ENCODE results near the gene IVD.

The IVD gene

GRCh38 chr15:40414816-40415215 is 9.2 kb downstream of the IVD start:
- Histone ChIP-seq H3K27me3 (ENCODE audit: control insufficient read depth in 2 of 2, insufficient read depth in 2 of 2, low read length in 2 of 2) (no peaks in the 10 kb centered on the region), H3K27ac (ENCODE audit: low read depth in 2 of 2, low read length in 2 of 2) (no peak overlapping the region), H3K4me1 (ENCODE audit: control insufficient read depth in 2 of 2, insufficient read depth in 2 of 2, low read length in 2 of 2) (peaks cover 2 to 3% of the 10 kb centered on the region in 2 donors), H3K4me3 (ENCODE audit: low read length in 2 of 2) (no peak overlapping the region), H3K9me3 (ENCODE audit: control insufficient read depth in 2 of 2, low read length in 2 of 2) (no peaks in the 10 kb centered on the region), H3K9ac (ENCODE audit: low read depth in 1 of 2, low read length in 2 of 2) (no peak overlapping the region), H3K36me3 (ENCODE audit: control insufficient read depth in 2 of 2, insufficient read depth in 2 of 2, low read length in 2 of 2) (peaks cover 37 to 62% of the 10 kb centered on the region in 2 donors)

GRCh38 chr15:40415226-40415625 is 9.6 kb downstream of the IVD start:
- no peak overlapping the region for H3K4me3 ChIP-seq (ENCODE audit: low read length in 2 of 2)
- H3K36me3 ChIP-seq (ENCODE audit: control insufficient read depth in 2 of 2, insufficient read depth in 2 of 2, low read length in 2 of 2), result peaks cover 36 to 59% of the 10 kb centered on the region in 2 donors
- H3K27ac ChIP-seq (ENCODE audit: low read depth in 2 of 2, low read length in 2 of 2), result no peak overlapping the region
- no peak overlapping the region for H3K9ac ChIP-seq (ENCODE audit: low read depth in 1 of 2, low read length in 2 of 2)
- H3K27me3 ChIP-seq (ENCODE audit: control insufficient read depth in 2 of 2, insufficient read depth in 2 of 2, low read length in 2 of 2), result no peaks in the 10 kb centered on the region
- H3K9me3 ChIP-seq (ENCODE audit: control insufficient read depth in 2 of 2, low read length in 2 of 2), result no peaks in the 10 kb centered on the region
- H3K4me1 ChIP-seq (ENCODE audit: control insufficient read depth in 2 of 2, insufficient read depth in 2 of 2, low read length in 2 of 2), result peaks cover 4 to 7% of the 10 kb centered on the region in 2 donors

GRCh38 chr15:40416056-40416455 is 10.5 kb downstream of the IVD start:
- Histone ChIP-seq H3K9me3 (ENCODE audit: control insufficient read depth in 2 of 2, low read length in 2 of 2) (no peaks in the 10 kb centered on the region), H3K36me3 (ENCODE audit: control insufficient read depth in 2 of 2, insufficient read depth in 2 of 2, low read length in 2 of 2) (peaks cover 28 to 50% of the 10 kb centered on the region in 2 donors), H3K4me1 (ENCODE audit: control insufficient read depth in 2 of 2, insufficient read depth in 2 of 2, low read length in 2 of 2) (peaks cover 6 to 15% of the 10 kb centered on the region in 2 donors), H3K9ac (ENCODE audit: low read depth in 1 of 2, low read length in 2 of 2) (no peak overlapping the region), H3K27ac (ENCODE audit: low read depth in 2 of 2, low read length in 2 of 2) (no peak overlapping the region), H3K27me3 (ENCODE audit: control insufficient read depth in 2 of 2, insufficient read depth in 2 of 2, low read length in 2 of 2) (no peaks in the 10 kb centered on the region), H3K4me3 (ENCODE audit: low read length in 2 of 2) (no peak overlapping the region)

GRCh38 chr15:40418126-40418525 is 12.5 kb downstream of the IVD start:
- Histone ChIP-seq H3K9me3 (ENCODE audit: control insufficient read depth in 2 of 2, low read length in 2 of 2) (no peaks in the 10 kb centered on the region), H3K4me1 (ENCODE audit: control insufficient read depth in 2 of 2, insufficient read depth in 2 of 2, low read length in 2 of 2) (peaks cover 13 to 21% of the 10 kb centered on the region in 2 donors), H3K36me3 (ENCODE audit: control insufficient read depth in 2 of 2, insufficient read depth in 2 of 2, low read length in 2 of 2) (peaks cover 19 to 33% of the 10 kb centered on the region in 2 donors), H3K9ac (ENCODE audit: low read depth in 1 of 2, low read length in 2 of 2) (no peak overlapping the region), H3K27me3 (ENCODE audit: control insufficient read depth in 2 of 2, insufficient read depth in 2 of 2, low read length in 2 of 2) (no peaks in the 10 kb centered on the region), H3K27ac (ENCODE audit: low read depth in 2 of 2, low read length in 2 of 2) (no peak overlapping the region), H3K4me3 (ENCODE audit: low read length in 2 of 2) (no peak overlapping the region)

GRCh38 chr15:40420071-40420713 is 14.6 kb downstream of the IVD start:
- Histone ChIP-seq H3K4me3 (ENCODE audit: low read length in 2 of 2) (no peak overlapping the region), H3K36me3 (ENCODE audit: control insufficient read depth in 2 of 2, insufficient read depth in 2 of 2, low read length in 2 of 2) (peaks cover 9 to 14% of the 10 kb centered on the region in 2 donors), H3K27me3 (ENCODE audit: control insufficient read depth in 2 of 2, insufficient read depth in 2 of 2, low read length in 2 of 2) (no peaks in the 10 kb centered on the region), H3K27ac (ENCODE audit: low read depth in 2 of 2, low read length in 2 of 2) (peak overlapping the region; percentile 68 to 71), H3K4me1 (ENCODE audit: control insufficient read depth in 2 of 2, insufficient read depth in 2 of 2, low read length in 2 of 2) (peaks cover 13 to 21% of the 10 kb centered on the region in 2 donors), H3K9me3 (ENCODE audit: control insufficient read depth in 2 of 2, low read length in 2 of 2) (no peaks in the 10 kb centered on the region), H3K9ac (ENCODE audit: low read depth in 1 of 2, low read length in 2 of 2) (peak overlapping the region in 1 of 2 donors; percentile 58)

GRCh38 chr15:40420793-40421192 is 15.2 kb downstream of the IVD start:
- no peaks in the 10 kb centered on the region for H3K9me3 ChIP-seq (ENCODE audit: control insufficient read depth in 2 of 2, low read length in 2 of 2)
- H3K36me3 ChIP-seq (ENCODE audit: control insufficient read depth in 2 of 2, insufficient read depth in 2 of 2, low read length in 2 of 2), result peaks cover 4 to 8% of the 10 kb centered on the region in 2 donors
- no peaks in the 10 kb centered on the region for H3K27me3 ChIP-seq (ENCODE audit: control insufficient read depth in 2 of 2, insufficient read depth in 2 of 2, low read length in 2 of 2)
- H3K27ac ChIP-seq (ENCODE audit: low read depth in 2 of 2, low read length in 2 of 2), result peak overlapping the region; percentile 68 to 71
- H3K4me1 ChIP-seq (ENCODE audit: control insufficient read depth in 2 of 2, insufficient read depth in 2 of 2, low read length in 2 of 2), result peaks cover 13 to 21% of the 10 kb centered on the region in 2 donors
- peak overlapping the region; percentile 14 to 58 for H3K9ac ChIP-seq (ENCODE audit: low read depth in 1 of 2, low read length in 2 of 2)
- H3K4me3 ChIP-seq (ENCODE audit: low read length in 2 of 2), result no peak overlapping the region

- Histone ChIP-seq H3K9me3 (ENCODE audit: control insufficient read depth in 2 of 2, low read length in 2 of 2) (no peaks in the 10 kb centered on the region), H3K4me3 (ENCODE audit: low read length in 2 of 2) (peak overlapping the region; percentile 44 to 50), H3K27me3 (ENCODE audit: control insufficient read depth in 2 of 2, insufficient read depth in 2 of 2, low read length in 2 of 2) (no peaks in the 10 kb centered on the region), H3K4me1 (ENCODE audit: control insufficient read depth in 2 of 2, insufficient read depth in 2 of 2, low read length in 2 of 2) (peaks cover 13 to 21% of the 10 kb centered on the region in 2 donors), H3K27ac (ENCODE audit: low read depth in 2 of 2, low read length in 2 of 2) (peak overlapping the region; percentile 68 to 71), H3K9ac (ENCODE audit: low read depth in 1 of 2, low read length in 2 of 2) (peak overlapping the region in 1 of 2 donors; percentile 58), H3K36me3 (ENCODE audit: control insufficient read depth in 2 of 2, insufficient read depth in 2 of 2, low read length in 2 of 2) (peaks cover 0 to 4% of the 10 kb centered on the region in 2 donors)
These were observed 15.9 kb downstream of the IVD start for GRCh38 chr15:40421246-40422157.

- H3K4me3 ChIP-seq (ENCODE audit: low read length in 2 of 2), result no peak overlapping the region
- no peaks in the 10 kb centered on the region for H3K36me3 ChIP-seq (ENCODE audit: control insufficient read depth in 2 of 2, insufficient read depth in 2 of 2, low read length in 2 of 2)
- H3K9me3 ChIP-seq (ENCODE audit: control insufficient read depth in 2 of 2, low read length in 2 of 2), result no peaks in the 10 kb centered on the region
- peaks cover 13 to 21% of the 10 kb centered on the region in 2 donors for H3K4me1 ChIP-seq (ENCODE audit: control insufficient read depth in 2 of 2, insufficient read depth in 2 of 2, low read length in 2 of 2)
- no peak overlapping the region for H3K9ac ChIP-seq (ENCODE audit: low read depth in 1 of 2, low read length in 2 of 2)
- H3K27ac ChIP-seq (ENCODE audit: low read depth in 2 of 2, low read length in 2 of 2), result no peak overlapping the region
- H3K27me3 ChIP-seq (ENCODE audit: control insufficient read depth in 2 of 2, insufficient read depth in 2 of 2, low read length in 2 of 2), result no peaks in the 10 kb centered on the region
These were observed 19.0 kb downstream of the IVD start for GRCh38 chr15:40424483-40425115.

- Histone ChIP-seq H3K9ac (ENCODE audit: low read depth in 1 of 2, low read length in 2 of 2) (no peak overlapping the region), H3K9me3 (ENCODE audit: control insufficient read depth in 2 of 2, low read length in 2 of 2) (no peaks in the 10 kb centered on the region), H3K27ac (ENCODE audit: low read depth in 2 of 2, low read length in 2 of 2) (no peak overlapping the region), H3K36me3 (ENCODE audit: control insufficient read depth in 2 of 2, insufficient read depth in 2 of 2, low read length in 2 of 2) (no peaks in the 10 kb centered on the region), H3K4me1 (ENCODE audit: control insufficient read depth in 2 of 2, insufficient read depth in 2 of 2, low read length in 2 of 2) (peaks cover 10 to 16% of the 10 kb centered on the region in 2 donors), H3K4me3 (ENCODE audit: low read length in 2 of 2) (no peak overlapping the region), H3K27me3 (ENCODE audit: control insufficient read depth in 2 of 2, insufficient read depth in 2 of 2, low read length in 2 of 2) (no peaks in the 10 kb centered on the region)
These were observed 20.1 kb downstream of the IVD start for GRCh38 chr15:40425681-40426080.

- Histone ChIP-seq H3K9ac (ENCODE audit: low read depth in 1 of 2, low read length in 2 of 2) (no peak overlapping the region), H3K9me3 (ENCODE audit: control insufficient read depth in 2 of 2, low read length in 2 of 2) (no peaks in the 10 kb centered on the region), H3K36me3 (ENCODE audit: control insufficient read depth in 2 of 2, insufficient read depth in 2 of 2, low read length in 2 of 2) (no peaks in the 10 kb centered on the region), H3K4me3 (ENCODE audit: low read length in 2 of 2) (no peak overlapping the region), H3K27me3 (ENCODE audit: control insufficient read depth in 2 of 2, insufficient read depth in 2 of 2, low read length in 2 of 2) (no peaks in the 10 kb centered on the region), H3K27ac (ENCODE audit: low read depth in 2 of 2, low read length in 2 of 2) (no peak overlapping the region), H3K4me1 (ENCODE audit: control insufficient read depth in 2 of 2, insufficient read depth in 2 of 2, low read length in 2 of 2) (peaks cover 0 to 4% of the 10 kb centered on the region in 2 donors)
These were observed 21.6 kb downstream of the IVD start for GRCh38 chr15:40427188-40427587.
